Measurements from ENCODE around the gene FBXO34. TPM values are rescaled to one million over a fixed set of nuclear protein-coding genes. Genes with fewer than 3 reads are reported as not detected.
A peak's percentile ranks its signal among the peaks of the same experiment; 100 is the strongest.

The FBXO34 gene
- total and polyA plus RNA-seq, 9 of the 15 experiments (the other 6 are each of a cell fraction or from before 2014, with no cell fraction given): 6.3 to 24.9 (median 16.2) TPM

DNA sequence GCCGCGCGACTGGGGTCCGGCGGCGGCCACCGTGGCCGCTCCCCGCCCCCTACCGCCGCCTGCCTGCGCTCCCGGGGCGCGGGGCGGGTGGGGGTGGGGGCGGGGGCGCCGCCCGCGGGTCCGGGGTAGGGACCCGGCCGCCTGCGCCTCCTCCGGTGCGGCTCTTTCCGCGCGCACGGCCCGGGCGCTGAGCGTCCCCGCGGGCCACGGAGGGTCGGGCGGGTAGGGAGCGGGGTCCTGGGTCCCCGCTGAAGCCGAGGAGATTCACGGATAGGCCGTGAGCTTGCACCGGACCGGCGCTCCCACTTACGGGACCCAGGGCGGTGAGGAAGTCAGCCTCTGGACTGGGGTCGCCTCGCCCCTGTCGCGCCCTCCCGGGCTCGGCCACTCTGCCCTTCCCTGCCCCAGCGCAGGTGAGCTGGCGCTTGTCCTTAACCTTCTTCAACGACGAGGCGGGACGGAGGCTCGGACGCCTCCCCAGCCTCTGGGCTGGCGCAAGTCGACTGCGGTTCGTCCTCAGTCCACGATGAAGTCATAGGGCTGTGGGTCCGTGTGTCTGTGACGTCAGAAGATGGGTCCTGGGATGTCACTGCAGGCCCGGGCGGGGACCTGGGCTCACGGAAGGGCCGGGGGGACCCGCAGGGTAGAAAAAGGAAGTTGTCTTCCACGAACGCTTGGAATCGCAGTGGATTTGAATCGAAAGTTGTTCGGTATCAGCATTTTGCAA is 514 bp downstream of the FBXO34 start (continued):
- TF ChIP-seq ZNF23 (CRISPR knock-in tag; IDR thresholded peaks at IDR 0.05) (no peak), NUFIP1 (IDR thresholded peaks at IDR 0.05; ENCODE audit: partially characterized antibody) (no peak), ZC3H8 (IDR thresholded peaks at IDR 0.05) (no peak), ZNF282 (CRISPR knock-in tag; IDR thresholded peaks at IDR 0.05) (no peak), PRMT5 (CRISPR knock-in tag; IDR thresholded peaks at IDR 0.05) (no peak), RB1 (IDR thresholded peaks at IDR 0.05; ENCODE audit: low read depth) (peak; percentile 56; the same call in 1 of the 2 replicates), ETV5 (CRISPR knock-in tag; IDR thresholded peaks at IDR 0.05; ENCODE audit: low read depth) (no peak), RBFOX2 (IDR thresholded peaks at IDR 0.05; ENCODE audit: low read depth, low read length) (peak; percentile 89), TAF1 (IDR thresholded peaks at IDR 0.05; ENCODE audit: control insufficient read depth, extremely low read depth, insufficient read depth, low read length, severe bottlenecking) (peak; percentile 62), CC2D1A (IDR thresholded peaks at IDR 0.05) (no peak), L3MBTL2 (IDR thresholded peaks at IDR 0.05) (no peak)
- TF ChIP-seq, protein P1, sequence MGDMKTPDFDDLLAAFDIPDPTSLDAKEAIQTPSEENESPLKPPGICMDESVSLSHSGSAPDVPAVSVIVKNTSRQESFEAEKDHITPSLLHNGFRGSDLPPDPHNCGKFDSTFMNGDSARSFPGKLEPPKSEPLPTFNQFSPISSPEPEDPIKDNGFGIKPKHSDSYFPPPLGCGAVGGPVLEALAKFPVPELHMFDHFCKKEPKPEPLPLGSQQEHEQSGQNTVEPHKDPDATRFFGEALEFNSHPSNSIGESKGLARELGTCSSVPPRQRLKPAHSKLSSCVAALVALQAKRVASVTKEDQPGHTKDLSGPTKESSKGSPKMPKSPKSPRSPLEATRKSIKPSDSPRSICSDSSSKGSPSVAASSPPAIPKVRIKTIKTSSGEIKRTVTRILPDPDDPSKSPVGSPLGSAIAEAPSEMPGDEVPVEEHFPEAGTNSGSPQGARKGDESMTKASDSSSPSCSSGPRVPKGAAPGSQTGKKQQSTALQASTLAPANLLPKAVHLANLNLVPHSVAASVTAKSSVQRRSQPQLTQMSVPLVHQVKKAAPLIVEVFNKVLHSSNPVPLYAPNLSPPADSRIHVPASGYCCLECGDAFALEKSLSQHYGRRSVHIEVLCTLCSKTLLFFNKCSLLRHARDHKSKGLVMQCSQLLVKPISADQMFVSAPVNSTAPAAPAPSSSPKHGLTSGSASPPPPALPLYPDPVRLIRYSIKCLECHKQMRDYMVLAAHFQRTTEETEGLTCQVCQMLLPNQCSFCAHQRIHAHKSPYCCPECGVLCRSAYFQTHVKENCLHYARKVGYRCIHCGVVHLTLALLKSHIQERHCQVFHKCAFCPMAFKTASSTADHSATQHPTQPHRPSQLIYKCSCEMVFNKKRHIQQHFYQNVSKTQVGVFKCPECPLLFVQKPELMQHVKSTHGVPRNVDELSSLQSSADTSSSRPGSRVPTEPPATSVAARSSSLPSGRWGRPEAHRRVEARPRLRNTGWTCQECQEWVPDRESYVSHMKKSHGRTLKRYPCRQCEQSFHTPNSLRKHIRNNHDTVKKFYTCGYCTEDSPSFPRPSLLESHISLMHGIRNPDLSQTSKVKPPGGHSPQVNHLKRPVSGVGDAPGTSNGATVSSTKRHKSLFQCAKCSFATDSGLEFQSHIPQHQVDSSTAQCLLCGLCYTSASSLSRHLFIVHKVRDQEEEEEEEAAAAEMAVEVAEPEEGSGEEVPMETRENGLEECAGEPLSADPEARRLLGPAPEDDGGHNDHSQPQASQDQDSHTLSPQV (IDR thresholded peaks at IDR 0.05): no peak
- TF ChIP-seq, protein P2, sequence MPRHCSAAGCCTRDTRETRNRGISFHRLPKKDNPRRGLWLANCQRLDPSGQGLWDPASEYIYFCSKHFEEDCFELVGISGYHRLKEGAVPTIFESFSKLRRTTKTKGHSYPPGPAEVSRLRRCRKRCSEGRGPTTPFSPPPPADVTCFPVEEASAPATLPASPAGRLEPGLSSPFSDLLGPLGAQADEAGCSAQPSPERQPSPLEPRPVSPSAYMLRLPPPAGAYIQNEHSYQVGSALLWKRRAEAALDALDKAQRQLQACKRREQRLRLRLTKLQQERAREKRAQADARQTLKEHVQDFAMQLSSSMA (CRISPR knock-in tag; IDR thresholded peaks at IDR 0.05): no peak
- TF ChIP-seq, protein P3, sequence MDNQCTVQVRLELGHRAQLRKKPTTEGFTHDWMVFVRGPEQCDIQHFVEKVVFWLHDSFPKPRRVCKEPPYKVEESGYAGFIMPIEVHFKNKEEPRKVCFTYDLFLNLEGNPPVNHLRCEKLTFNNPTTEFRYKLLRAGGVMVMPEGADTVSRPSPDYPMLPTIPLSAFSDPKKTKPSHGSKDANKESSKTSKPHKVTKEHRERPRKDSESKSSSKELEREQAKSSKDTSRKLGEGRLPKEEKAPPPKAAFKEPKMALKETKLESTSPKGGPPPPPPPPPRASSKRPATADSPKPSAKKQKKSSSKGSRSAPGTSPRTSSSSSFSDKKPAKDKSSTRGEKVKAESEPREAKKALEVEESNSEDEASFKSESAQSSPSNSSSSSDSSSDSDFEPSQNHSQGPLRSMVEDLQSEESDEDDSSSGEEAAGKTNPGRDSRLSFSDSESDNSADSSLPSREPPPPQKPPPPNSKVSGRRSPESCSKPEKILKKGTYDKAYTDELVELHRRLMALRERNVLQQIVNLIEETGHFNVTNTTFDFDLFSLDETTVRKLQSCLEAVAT (IDR thresholded peaks at IDR 0.05): 0 out of 4 replicates have a peak, but pooled peaks of 1 of the 2 experiments have one; percentile 41
- TF ChIP-seq, protein P4, sequence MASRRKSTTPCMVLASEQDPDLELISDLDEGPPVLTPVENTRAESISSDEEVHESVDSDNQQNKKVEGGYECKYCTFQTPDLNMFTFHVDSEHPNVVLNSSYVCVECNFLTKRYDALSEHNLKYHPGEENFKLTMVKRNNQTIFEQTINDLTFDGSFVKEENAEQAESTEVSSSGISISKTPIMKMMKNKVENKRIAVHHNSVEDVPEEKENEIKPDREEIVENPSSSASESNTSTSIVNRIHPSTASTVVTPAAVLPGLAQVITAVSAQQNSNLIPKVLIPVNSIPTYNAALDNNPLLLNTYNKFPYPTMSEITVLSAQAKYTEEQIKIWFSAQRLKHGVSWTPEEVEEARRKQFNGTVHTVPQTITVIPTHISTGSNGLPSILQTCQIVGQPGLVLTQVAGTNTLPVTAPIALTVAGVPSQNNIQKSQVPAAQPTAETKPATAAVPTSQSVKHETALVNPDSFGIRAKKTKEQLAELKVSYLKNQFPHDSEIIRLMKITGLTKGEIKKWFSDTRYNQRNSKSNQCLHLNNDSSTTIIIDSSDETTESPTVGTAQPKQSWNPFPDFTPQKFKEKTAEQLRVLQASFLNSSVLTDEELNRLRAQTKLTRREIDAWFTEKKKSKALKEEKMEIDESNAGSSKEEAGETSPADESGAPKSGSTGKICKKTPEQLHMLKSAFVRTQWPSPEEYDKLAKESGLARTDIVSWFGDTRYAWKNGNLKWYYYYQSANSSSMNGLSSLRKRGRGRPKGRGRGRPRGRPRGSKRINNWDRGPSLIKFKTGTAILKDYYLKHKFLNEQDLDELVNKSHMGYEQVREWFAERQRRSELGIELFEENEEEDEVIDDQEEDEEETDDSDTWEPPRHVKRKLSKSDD (conservative IDR thresholded peaks at IDR 0.05; ENCODE audit: low read length): no peak
- TF ChIP-seq, protein P5, sequence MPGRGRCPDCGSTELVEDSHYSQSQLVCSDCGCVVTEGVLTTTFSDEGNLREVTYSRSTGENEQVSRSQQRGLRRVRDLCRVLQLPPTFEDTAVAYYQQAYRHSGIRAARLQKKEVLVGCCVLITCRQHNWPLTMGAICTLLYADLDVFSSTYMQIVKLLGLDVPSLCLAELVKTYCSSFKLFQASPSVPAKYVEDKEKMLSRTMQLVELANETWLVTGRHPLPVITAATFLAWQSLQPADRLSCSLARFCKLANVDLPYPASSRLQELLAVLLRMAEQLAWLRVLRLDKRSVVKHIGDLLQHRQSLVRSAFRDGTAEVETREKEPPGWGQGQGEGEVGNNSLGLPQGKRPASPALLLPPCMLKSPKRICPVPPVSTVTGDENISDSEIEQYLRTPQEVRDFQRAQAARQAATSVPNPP (IDR thresholded peaks at IDR 0.05; ENCODE audit: borderline replicate concordance, insufficient read depth, insufficient read length): no peak
- TF ChIP-seq, protein P6, sequence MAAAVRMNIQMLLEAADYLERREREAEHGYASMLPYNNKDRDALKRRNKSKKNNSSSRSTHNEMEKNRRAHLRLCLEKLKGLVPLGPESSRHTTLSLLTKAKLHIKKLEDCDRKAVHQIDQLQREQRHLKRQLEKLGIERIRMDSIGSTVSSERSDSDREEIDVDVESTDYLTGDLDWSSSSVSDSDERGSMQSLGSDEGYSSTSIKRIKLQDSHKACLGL (CRISPR knock-in tag; IDR thresholded peaks at IDR 0.05; ENCODE audit: borderline replicate concordance, poor library complexity, severe bottlenecking): no peak
